Mesothelial cell of epicardium (in vitro differentiated cells): ENCODE data around the gene GABPB1. TPM values are rescaled to one million over a fixed set of nuclear protein-coding genes. Genes with fewer than 3 reads are reported as not detected.

Experiments used
- DNase-seq, 2 experiments: peaks; one replicate each; pipeline ENCODE4 v3.0.0; 2021; ENCODE audit warnings: low spot score in 2 of 2; ENCODE audit not compliant: unreplicated experiment in 2 of 2
- H3K27ac Mint-ChIP-seq: 2 replicates; pipeline ENCODE4 v1.8.0; 2021; ENCODE audit warnings: mixed read lengths
- H3K27me3 Mint-ChIP-seq: 2 replicates; pipeline ENCODE4 v1.8.0; 2021; ENCODE audit warnings: low read depth, mixed read lengths
- H3K36me3 Mint-ChIP-seq: 2 replicates; pipeline ENCODE4 v1.8.0; 2021; ENCODE audit warnings: mixed read lengths
- H3K4me1 Mint-ChIP-seq: 2 replicates; pipeline ENCODE4 v1.8.0; 2021; ENCODE audit warnings: mixed read lengths
- H3K4me3 Mint-ChIP-seq: 2 replicates; pipeline ENCODE4 v1.8.0; 2021; ENCODE audit warnings: mild to moderate bottlenecking, moderate library complexity, mixed read lengths
- H3K9me3 Mint-ChIP-seq: 2 replicates; pipeline ENCODE4 v1.8.0; 2021; ENCODE audit warnings: mixed read lengths
- CTCF ChIP-seq: fragments of 200-600 bp; sonication (generic); IDR thresholded peaks from one replicate; pipeline ENCODE4 v1.5.0; 2021; ENCODE audit warnings: antibody characterized with exemption; ENCODE audit not compliant: unreplicated experiment
- total RNA-seq: library from RNA; stranded (reverse); gene quantifications from 3 replicates; pipeline ENCODE4 v1.2.1, GENCODE V29; 2021

Gene GABPB1
- total RNA-seq, 1 donor from 2014 or later: 24.0 TPM

GRCh38 chr15:50287324-50288116 is 67.5 kb downstream of the GABPB1 start:
- no peak overlapping the region for H3K27ac Mint-ChIP-seq
- TF ChIP-seq CTCF: no peak
- peaks cover 15% of the 10 kb centered on the region for H3K36me3 Mint-ChIP-seq
- H3K9me3 Mint-ChIP-seq: no peaks in the 10 kb centered on the region
- H3K27me3 Mint-ChIP-seq: no peaks in the 10 kb centered on the region
- no peak for DNase-seq
- no peaks in the 10 kb centered on the region for H3K4me1 Mint-ChIP-seq
- no peak overlapping the region for H3K4me3 Mint-ChIP-seq

GRCh38 chr15:50281427-50281826 is 73.6 kb downstream of the GABPB1 start:
- no peak overlapping the region for H3K4me3 Mint-ChIP-seq
- DNase-seq: no peak
- no peak overlapping the region for H3K27ac Mint-ChIP-seq
- H3K36me3 Mint-ChIP-seq: peaks cover 5% of the 10 kb centered on the region
- peaks cover 4% of the 10 kb centered on the region for H3K4me1 Mint-ChIP-seq
- no peaks in the 10 kb centered on the region for H3K9me3 Mint-ChIP-seq
- TF ChIP-seq CTCF: no peak
- H3K27me3 Mint-ChIP-seq: no peaks in the 10 kb centered on the region

- no peaks in the 10 kb centered on the region for H3K9me3 Mint-ChIP-seq
- peaks cover 5% of the 10 kb centered on the region for H3K36me3 Mint-ChIP-seq
- no peak for TF ChIP-seq CTCF
- no peak overlapping the region for H3K4me3 Mint-ChIP-seq
- no peak for DNase-seq
- no peak overlapping the region for H3K27ac Mint-ChIP-seq
- H3K4me1 Mint-ChIP-seq: peaks cover 4% of the 10 kb centered on the region
- no peaks in the 10 kb centered on the region for H3K27me3 Mint-ChIP-seq
Measured at GRCh38 chr15:50280271-50280670, 74.7 kb downstream of the GABPB1 start.

GRCh38 chr15:50278496-50278895 is 76.5 kb downstream of the GABPB1 start:
- H3K4me3 Mint-ChIP-seq: no peak overlapping the region
- DNase-seq: no peak
- H3K27ac Mint-ChIP-seq: no peak overlapping the region

GRCh38 chr15:50277370-50277769 is 77.6 kb downstream of the GABPB1 start:
- H3K27me3 Mint-ChIP-seq: no peaks in the 10 kb centered on the region
- TF ChIP-seq CTCF: no peak
- no peak overlapping the region for H3K4me3 Mint-ChIP-seq
- no peak for DNase-seq
- peaks cover 5% of the 10 kb centered on the region for H3K36me3 Mint-ChIP-seq
- H3K27ac Mint-ChIP-seq: peak overlapping the region; percentile 10
- peaks cover 4% of the 10 kb centered on the region for H3K4me1 Mint-ChIP-seq
- H3K9me3 Mint-ChIP-seq: no peaks in the 10 kb centered on the region

More at GRCh38 chr15:50278496-50278895, 76.5 kb downstream of the GABPB1 start:
- Mint-ChIP-seq H3K9me3 (no peaks in the 10 kb centered on the region), H3K4me1 (peaks cover 4% of the 10 kb centered on the region), H3K27me3 (no peaks in the 10 kb centered on the region), H3K36me3 (peaks cover 5% of the 10 kb centered on the region)
- no peak for TF ChIP-seq CTCF
